ENCODE results near the gene HSF4.
A peak's percentile ranks its signal among the peaks of the same experiment; 100 is the strongest.

The HSF4 gene

GRCh38 chr16:67167588-67167987, 3.0 kb downstream of the HSF4 start:
- FAIRE-seq: no peak

- no peak for FAIRE-seq
These were observed 4.5 kb downstream of the HSF4 start for GRCh38 chr16:67169011-67169451.

- FAIRE-seq: no peak
These were observed 5.2 kb downstream of the HSF4 start for GRCh38 chr16:67169642-67170167.

- no peak for FAIRE-seq
These were observed 5.8 kb downstream of the HSF4 start, which contains the start of gene NOL3 for GRCh38 chr16:67170168-67170948. NOL3 (plus strand) TSS chr16:67170538.

GRCh38 chr16:67170949-67171649, 6.6 kb downstream of the HSF4 start:
- no peak for FAIRE-seq

GRCh38 chr16:67173323-67173722, 8.8 kb downstream of the HSF4 start:
- no peak for FAIRE-seq

- FAIRE-seq: no peak
These were observed 9.5 kb downstream of the HSF4 start for GRCh38 chr16:67173808-67174705.

- no peak for FAIRE-seq
These were observed 10.2 kb downstream of the HSF4 start for GRCh38 chr16:67174706-67175231.

- no peak for FAIRE-seq
These were observed 12.1 kb downstream of the HSF4 start for GRCh38 chr16:67176662-67177061.

GRCh38 chr16:67177743-67178699, 13.5 kb downstream of the HSF4 start:
- no peak for FAIRE-seq

- FAIRE-seq: no peak
These were observed 15.0 kb downstream of the HSF4 start for GRCh38 chr16:67179421-67180080.

GRCh38 chr16:67180166-67180565, 15.6 kb downstream of the HSF4 start:
- FAIRE-seq: no peak

GRCh38 chr16:67181346-67181745, 16.8 kb downstream of the HSF4 start:
- FAIRE-seq: no peak

GRCh38 chr16:67182288-67182687, 17.7 kb downstream of the HSF4 start:
- FAIRE-seq: no peak

- FAIRE-seq: no peak
These were observed 18.7 kb downstream of the HSF4 start for GRCh38 chr16:67183284-67183626.

GRCh38 chr16:67183627-67184452, 19.3 kb downstream of the HSF4 start, which contains the start of gene MATCAP1:
MATCAP1 (minus strand) TSS chr16:67183963; CDS start chr16:67180610, 3,353 bp downstream.
- peak; percentile 97 for FAIRE-seq

- FAIRE-seq: no peak
These were observed 20.0 kb downstream of the HSF4 start for GRCh38 chr16:67184453-67184994.

GRCh38 chr16:67184995-67185650, 20.6 kb downstream of the HSF4 start:
- peak; percentile 84 for FAIRE-seq

- no peak for FAIRE-seq
These were observed 21.1 kb downstream of the HSF4 start for GRCh38 chr16:67185651-67186134.
